COR-L47 (cell line): ENCODE data around the gene PNMA8A.
A peak's percentile ranks its signal among the peaks of the same experiment; 100 is the strongest.
"Not testable (repeated sequence)": the region's sequence is repeated elsewhere in the genome, so short reads cannot be mapped to it uniquely, and the experiment has no call there.

ENCODE experiments used
- DNase-seq: peaks from one replicate; lab custom pipeline; 2025; lab: John Stamatoyannopoulos, UW

The PNMA8A gene, protein sequence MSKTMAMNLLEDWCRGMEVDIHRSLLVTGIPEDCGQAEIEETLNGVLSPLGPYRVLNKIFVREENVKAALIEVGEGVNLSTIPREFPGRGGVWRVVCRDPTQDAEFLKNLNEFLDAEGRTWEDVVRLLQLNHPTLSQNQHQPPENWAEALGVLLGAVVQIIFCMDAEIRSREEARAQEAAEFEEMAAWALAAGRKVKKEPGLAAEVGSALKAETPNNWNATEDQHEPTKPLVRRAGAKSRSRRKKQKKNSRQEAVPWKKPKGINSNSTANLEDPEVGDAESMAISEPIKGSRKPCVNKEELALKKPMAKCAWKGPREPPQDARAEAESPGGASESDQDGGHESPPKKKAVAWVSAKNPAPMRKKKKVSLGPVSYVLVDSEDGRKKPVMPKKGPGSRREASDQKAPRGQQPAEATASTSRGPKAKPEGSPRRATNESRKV

DNA sequence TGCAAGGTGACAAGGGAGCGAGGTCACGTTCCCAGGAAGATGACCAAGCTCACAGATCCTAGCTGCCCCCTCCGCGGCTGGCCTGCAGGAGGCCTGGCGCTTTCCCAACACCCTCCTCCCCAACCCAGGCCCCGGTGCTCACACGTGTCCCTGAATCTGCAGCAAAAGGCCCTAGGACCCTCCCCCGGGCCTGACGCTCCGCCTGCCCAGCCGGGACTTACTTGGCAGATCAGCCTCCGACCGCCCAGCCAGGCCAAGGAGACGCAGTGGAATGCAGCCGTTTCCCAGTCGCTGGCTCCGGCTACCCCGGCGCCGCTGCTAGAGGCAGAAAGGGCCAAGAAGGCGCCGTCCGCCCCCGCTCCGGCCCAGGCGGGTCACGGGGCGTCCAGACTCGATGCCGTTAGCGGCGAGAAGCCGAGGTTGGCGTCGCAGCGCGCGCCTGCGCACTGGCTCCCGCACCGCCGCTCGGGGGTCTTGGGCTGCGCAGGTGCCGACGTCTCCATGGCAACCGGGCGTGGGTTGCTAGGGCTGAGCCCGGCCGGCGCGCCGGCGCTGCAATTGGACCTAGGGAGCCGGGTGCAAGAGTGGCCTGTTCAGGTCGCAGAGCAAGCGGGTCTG is at the start of gene PNMA8A:
PNMA8A (minus strand) TSS at position 448 of the 618 bp plus-strand sequence. CDS start 528 bp downstream, outside the sequence.
- peak; percentile 91 for DNase-seq

DNA sequence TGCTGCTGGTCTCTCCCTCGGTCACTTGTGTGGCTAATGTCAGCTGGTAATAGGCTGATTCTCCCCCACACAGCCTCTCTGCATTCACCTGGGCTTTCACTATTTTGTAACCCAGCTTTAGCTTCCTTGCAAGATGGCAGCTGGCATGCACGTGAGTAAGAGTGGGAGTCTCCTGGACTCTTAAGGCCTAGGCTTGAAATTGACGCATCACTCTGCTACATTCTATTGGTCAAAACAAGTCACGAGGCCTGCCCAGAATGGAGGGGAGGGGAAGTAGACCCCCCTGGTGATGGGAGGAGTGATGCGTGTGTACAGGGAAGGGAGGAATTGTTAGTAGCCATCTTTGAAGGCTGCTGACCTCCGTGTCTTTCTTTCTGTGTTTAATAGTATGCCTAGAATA is 49.3 kb upstream of the PNMA8A start:
- DNase-seq: no peak

DNA sequence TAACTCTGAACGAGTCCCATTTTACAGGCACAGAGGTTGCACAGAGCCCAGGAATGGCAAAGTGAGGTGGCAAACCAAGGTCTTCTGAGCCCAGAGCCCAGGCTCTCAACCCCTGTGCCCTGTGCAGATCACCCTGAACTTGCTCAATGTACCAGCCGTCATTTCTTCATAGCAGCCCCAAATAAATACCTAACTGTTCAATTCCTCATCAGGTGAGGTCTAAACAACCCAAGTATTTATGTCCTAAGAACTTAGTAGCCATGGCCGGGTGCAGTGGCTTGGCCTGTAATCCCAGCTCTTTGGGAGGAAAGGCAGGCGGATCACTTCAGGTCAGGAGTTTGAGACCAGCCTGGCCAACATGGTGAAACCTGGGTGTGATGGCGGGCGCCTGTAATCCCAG is 46.1 kb upstream of the PNMA8A start:
- DNase-seq: no peak

GRCh38 chr19:46515879-46516350 is 44.6 kb upstream of the PNMA8A start:
- DNase-seq: peak; percentile 16

GRCh38 chr19:46515290-46515609 is 43.9 kb upstream of the PNMA8A start:
- DNase-seq: no peak

GRCh38 chr19:46514589-46515289 is 43.4 kb upstream of the PNMA8A start:
- DNase-seq: no peak

DNA sequence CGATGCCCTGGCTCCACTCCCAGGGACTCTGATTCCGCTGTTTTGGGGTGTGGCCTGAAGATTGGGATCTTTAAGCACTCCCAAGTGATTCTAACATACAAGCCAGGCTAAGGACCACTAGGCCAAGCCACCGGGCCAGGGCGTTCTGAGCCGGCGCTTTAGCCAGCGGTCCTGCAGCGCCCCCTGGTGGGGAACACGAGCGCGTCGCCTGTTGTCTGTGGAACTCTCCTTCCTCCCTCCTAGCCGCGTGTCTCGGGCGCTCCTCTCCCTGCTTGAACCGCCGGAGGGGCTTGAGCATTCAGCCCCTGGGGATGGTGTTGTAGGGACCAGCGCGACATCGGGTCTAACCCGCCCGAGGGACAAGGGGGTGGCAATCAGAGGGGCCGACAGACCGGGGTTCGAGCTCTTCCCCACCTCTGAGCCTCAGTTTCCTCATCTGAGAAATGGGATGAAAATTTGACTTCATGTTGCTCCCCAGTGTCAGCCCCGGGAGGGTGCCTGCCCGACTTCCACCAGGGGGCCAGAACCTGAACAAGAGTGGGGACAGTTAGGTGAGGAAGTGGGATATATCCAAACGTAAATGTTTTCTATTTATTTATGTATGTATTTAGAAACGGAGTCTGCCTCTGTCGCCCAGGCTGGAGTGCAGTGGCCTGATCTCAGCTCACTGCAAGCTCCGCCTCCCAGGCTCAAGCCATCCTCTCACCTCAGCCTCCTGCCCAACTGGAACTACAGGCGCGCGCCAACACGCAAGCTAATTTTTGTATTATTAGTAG is 42.3 kb upstream of the PNMA8A start:
- DNase-seq: peak; percentile 60

DNA sequence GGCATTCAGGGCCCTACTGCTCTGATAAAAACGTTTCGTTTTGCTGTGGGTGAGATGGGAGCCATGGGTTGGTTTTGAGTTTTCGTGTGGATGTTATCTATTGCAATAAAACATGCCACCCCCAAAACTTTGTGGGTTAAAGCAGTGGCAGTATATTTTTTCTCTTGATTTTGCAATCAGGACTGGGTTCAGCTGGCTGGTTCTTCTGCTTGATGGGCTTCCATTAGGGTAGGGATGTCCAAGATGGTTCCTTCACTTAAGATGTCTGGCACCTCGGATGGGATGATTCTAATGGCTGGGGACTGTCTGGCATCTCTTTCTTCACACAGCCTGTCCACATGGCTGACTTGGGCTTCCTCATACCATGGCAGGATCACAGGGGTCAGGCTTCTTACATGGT is 39.9 kb upstream of the PNMA8A start:
- no peak for DNase-seq

- DNase-seq: no peak
Observed at GRCh38 chr19:46508206-46508605, 36.8 kb upstream of the PNMA8A start.

- DNase-seq: peak; percentile 16
Observed at GRCh38 chr19:46503848-46504453, 32.6 kb upstream of the PNMA8A start.

DNA sequence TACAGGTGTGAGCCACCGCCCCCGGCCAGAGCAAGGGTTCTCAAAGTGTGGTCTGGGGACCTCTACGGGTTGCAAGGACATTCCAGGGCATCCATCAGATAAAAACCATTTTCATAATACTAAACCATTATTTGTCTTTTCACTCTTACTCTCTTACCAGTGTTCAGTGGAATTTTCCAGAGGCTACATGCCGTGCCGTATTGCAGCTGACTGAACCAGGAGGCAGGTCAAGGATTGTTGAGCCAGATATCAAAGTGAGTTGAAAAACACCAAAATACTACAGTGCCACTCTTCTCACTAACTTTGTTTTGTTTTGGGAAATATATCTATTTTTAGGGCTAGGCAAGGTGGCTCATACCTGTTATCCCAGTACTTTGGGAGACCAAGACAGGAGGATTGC is 31.5 kb upstream of the PNMA8A start:
- no peak for DNase-seq

GRCh38 chr19:46499692-46500091 is 28.3 kb upstream of the PNMA8A start:
- DNase-seq: no peak

DNA sequence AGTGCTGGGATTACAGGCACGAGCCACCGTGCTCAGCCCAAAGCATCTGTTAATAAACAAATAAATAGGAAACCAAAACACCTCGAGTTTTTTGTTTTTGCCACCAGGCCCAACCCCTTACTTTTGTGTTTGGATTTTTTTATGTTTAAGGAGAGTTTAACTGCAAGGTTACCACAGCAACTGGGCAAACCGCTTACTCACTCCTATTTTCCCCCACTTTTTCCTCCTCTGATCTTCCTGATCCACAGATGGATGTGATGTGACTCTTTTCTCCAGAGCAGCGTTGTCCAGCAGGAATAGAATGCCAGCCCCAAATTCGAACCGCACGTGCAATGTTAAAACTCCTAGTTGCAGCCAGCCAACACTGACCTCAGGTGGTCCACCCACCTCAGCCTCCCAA is 26.4 kb upstream of the PNMA8A start:
- no peak for DNase-seq

DNA sequence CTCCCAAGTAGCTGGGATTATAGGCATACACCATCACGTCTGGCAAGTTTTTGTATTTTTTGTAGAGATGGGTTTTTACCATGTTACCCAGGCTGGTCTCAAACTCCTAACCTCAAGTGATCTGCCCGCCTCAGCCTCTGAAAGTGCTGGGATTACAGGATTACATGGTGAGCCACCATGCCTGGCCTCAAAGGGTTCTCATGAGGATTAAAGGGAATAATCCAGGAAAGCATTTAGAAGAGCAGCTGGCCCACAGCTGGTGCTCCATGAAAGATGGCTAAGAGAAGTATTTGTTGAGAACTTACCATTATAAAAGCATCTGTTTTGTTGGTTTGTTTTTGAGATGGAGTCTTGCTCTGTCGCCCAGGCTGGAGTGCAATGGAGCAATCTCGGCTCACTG is 25.5 kb upstream of the PNMA8A start:
- not testable (repeated sequence) for DNase-seq

DNA sequence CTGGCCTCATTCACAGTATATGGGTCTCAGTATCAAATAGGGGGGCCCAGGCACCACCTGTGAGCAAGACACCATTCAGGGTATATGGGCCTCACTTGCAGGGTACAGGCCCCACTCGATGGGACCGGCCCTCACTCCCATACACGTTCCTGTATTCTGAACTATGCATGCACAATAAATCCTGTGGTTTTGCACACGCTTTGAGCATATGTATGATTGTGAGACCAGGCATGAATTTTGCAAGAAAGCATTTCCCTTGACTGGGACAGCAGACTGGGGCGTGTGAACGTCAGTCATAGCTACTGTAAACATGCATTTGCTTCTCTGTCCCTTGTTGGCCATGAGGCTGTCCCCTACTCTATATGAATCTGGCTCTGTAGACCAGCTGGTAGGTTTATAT is 24.9 kb upstream of the PNMA8A start:
- no peak for DNase-seq

DNA sequence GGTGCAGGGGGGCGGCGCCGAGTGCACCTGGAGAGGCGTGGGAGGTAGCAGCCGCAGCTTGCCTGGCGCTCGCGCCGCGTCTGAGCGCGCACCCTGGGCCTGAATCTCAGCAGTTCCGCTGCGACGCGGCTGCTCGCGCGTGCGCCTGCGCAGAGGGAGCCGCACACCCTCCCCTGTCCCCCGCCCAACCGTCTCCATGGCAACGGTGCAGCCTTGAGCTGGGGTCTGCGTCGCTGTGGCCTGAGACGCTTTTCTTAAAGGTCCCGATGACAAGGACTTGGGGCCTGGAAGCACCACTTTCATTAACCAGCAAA is 24.4 kb upstream of the PNMA8A start, which contains the start of gene PNMA8B:
PNMA8B (minus strand) TSS at position 82 of the 314 bp plus-strand sequence. CDS start 402 bp downstream, outside the sequence.
- peak; percentile 89 for DNase-seq

- no peak for DNase-seq
Observed at GRCh38 chr19:46494941-46495785, 23.8 kb upstream of the PNMA8A start.

- no peak for DNase-seq
Observed at GRCh38 chr19:46494146-46494940, 23.0 kb upstream of the PNMA8A start.

- no peak for DNase-seq
Observed at GRCh38 chr19:46493236-46494145, 22.1 kb upstream of the PNMA8A start.
